EH (cell line): ENCODE data around the gene CLDN9.

ENCODE experiments used
- DNase-seq: peaks from one replicate; pipeline ENCODE4 v3.0.0-alpha.2; 2015; ENCODE audit warnings: low read depth

CLDN9 gene

DNA sequence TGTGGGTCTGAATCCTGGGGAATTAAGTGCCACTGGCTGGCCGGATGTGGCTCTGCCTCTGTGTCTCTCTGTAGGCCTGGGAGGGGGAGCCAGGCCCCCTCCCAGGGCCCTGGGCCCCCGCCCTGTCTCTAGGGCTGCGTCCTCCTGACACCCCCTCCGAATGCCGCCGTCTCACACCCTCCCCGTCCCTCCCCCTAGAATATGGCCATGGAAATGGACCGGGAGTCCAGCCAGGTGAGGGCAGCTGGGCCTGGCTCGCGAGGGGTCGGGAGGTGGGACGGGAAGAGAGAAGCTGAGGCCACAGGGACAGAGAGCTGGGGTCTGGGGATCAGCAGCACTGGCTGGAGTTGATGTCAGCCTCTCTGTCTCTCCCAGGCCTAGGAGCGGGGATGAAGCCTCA is 16.4 kb upstream of the CLDN9 start:
- no peak for DNase-seq

DNA sequence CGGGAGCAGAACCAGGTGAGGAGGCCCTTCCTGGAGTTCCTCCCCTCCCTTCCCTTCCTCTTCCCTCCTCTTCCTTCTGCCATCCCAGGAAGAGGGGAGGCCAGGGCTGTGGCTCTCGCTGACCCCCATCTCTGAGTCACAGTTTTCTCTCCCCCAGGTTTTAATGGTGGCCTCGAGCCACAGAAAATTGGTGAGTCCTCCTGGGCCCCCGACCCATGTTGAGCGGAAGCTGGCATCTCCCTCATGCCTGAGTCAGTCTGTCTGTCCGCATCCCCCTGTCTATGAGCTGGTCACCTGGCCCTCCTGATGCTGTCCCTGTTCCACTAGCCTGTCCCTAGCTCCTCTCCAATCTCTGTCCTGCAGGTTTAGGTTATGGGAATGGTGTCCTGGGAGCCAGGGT is 12.8 kb upstream of the CLDN9 start:
- no peak for DNase-seq

DNA sequence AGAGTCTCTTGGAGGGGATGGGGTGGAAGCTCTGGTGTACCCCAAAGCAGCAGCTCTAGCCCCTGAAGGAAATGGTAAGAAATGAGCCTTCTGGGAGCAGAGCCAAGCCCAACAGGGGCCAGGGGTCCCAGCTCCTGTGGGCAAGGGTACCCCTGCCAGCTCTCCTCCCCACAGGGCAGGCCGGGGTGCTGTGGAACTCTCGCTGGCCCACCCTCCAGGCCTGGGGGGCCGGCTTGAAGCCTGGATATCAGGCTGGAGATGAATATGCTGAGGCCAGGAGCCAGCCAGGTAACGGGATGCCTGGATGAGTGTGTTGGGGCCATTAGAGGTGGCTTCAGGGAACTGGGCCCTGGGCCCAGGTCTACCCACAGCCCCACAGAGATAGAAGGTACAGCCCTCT is 12.2 kb upstream of the CLDN9 start:
- DNase-seq: no peak

DNA sequence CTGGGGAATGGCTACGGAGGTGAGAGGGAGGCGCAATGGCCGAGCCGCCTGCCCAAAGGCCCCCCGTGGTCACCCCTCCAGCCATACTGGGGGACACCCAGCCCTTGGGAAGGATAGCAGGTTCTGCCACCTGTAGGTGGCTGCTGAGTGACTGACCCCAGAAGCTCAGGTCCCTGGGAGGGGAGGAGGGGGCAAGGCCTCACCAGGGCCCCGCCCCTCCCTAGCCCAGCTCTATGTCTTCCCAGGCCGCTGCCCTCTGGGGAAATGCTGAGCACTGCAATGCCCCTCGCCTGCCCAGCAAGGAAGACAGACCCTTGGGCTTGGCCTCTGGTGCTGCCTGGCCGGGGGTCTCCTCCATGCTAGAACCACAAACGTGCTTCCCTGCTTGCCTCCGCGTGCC is 11.4 kb upstream of the CLDN9 start:
- DNase-seq: no peak

DNA sequence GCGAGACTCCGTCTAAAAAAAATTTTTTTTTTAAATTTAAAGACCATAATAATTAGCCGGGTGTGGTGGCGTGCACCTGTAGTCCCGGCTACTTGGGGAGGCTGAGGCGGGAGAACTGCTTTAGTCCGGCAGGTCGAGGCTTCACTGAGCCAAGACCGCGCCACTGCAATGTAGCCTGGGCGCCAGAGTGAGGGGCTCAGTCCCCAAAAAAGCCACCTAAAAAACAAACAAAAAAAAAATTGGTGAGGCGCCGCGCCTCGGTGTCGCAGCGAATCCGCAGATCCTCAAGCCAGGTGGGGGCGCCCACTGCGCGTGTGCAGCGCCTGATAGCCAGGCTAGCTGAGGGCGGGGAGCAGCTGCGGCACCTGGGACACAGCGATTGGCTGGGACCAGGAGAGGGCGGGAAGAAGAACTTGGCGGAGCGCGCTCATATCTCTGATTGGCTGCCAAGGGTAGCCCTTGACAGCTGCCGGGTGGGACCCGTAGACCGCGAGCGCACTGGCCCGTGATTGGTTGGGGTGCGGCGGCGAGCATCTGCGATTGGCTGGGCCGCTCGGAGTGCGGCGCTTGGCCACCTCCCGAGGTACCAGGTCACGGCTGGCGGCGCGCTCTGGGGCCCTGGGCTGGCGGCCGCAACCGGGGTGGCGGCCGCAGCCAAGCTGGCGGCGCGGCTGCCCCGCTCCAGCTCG is 9.0 kb upstream of the CLDN9 start:
- DNase-seq: peak; percentile 99

DNA sequence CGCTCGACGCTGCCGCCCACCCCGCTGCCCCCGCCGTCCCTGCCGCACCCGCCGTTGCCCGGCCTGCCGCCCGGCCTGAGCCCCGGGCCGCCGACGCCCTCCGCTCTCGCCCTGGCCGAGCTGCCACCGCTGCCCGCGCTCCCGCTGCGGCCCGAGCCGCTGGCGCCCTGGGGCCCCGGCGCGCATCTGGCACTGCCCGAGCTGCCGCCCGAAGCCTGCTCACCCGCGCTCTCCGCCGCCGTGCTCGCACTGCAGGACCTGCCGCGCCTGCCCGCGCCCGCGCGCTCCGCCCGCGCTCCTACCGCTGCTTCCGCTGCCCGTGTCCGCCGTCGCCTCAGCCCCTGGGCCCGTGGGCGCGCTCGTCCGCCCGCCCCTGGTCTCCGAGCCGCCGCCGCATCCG is 8.4 kb upstream of the CLDN9 start:
- peak; percentile 8 for DNase-seq

DNA sequence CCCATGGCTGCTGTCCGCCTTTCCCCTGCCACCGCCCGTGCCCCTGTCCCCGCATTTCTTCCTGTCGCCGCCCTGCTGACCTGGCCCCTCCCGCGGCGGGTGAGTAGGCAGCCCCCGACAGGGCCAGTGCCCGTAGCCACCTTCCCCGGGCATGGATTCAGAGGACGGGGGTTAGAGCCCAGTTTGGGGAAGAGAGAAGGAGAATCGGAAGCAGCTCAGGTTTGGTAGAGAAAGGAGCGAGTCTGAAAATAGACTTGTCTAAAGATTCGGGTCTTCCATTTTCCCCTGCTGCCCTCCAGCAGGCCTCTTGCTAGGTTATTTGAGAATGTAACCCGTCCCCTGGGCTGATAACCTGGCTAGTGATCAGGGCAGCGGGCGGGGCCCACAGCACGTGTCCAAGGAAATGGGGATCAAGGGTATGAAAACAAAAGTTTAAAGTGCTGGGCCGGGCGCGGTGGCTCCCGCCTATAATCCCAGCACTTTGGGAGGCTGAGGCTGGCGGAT is 7.9 kb upstream of the CLDN9 start:
- DNase-seq: no peak

DNA sequence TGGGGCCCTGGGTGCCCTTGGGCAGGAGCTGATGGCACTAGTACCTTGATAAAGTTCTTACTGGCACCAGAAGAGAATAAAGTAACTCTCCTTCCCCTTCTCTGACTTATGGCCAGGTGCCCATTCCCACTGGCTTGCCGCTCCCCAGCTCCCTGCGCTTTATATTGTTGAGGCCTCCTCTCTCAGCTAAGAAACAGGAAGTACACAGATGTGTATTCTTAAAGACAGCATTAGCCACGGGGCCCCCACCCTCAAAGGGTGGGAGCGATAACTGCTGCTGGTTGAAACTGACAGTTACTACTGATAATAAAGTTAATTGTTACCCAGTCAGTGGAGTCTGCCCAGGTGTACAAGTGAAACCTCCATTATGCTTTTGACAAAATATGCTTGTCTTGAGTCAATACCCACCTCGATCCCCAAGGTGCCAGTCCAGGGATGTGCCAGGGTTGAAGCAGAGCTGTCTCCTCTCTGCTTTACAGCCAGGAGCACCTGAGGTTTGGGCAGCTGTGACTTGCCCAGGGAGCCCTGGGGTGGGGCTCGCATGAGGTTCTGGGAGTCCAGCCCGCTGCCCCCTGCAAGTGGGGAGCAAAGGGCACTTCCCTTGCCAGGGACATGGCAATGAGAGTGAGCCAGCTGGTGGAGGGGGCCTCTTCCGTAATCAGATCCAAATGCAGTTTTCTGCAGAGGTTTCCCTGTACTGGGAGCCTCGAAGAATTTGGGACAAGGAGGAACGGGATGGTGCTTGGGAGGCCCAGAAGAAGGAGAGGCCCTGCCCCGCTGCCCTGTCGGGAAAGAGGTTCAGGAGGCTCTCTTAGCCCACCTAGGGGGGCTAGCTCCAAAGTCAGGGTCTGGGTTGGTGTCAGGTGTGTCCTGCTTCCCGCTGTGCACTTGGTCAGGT is 5.4 kb upstream of the CLDN9 start:
- no peak for DNase-seq

DNA sequence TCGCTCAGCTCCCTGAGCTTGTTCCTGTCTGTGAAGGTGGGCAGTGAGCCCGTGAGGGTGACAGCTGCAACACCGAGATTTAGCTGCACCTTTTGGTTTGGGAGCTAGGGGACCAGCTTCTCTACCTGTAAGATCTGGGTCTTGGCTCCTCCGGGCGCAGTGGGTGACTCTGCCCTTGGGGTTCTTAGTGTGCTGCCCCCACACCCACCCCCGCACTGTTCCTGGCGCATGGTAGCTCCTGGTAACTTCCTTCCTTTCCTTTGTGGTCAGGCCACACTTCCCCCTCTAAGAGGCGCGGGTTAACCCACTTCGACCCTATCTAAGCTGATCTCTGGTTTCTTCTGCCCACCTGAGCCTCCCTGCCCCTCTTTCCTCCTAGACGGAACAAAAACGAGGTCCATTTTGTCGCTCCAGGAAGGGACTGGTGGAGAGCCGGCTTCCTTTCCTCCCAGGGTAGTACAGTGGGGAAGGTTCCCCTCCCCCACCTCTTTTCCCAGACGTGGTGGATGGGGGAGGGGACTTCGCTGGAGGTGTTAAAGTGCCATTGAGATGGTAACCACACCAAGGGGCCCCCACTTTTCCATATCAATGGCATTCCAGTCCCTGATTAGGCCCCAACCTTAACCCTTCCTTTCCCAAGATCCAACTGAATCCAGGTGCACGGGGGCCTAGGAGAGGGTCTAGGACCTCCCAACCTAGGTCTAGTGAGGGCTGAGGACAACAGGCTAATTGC is 4.6 kb upstream of the CLDN9 start:
- no peak for DNase-seq

DNA sequence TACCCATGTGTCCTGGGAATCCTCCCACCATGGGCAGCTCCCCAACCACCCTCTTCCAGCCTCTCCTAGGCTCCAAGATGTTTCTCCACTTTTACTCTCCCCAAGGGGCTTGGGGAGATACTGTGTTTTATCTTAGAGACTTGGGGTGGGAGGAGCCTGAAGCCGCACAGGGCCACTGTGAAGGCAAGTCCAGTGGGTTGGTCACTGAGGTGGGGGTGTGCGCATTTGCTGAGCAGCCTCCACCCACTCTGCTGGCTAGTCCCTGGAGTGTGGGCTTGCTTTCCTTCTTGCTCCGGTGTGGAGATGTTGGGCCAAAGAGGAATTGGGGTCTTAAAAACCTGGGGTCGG is 4.1 kb upstream of the CLDN9 start:
- DNase-seq: no peak

DNA sequence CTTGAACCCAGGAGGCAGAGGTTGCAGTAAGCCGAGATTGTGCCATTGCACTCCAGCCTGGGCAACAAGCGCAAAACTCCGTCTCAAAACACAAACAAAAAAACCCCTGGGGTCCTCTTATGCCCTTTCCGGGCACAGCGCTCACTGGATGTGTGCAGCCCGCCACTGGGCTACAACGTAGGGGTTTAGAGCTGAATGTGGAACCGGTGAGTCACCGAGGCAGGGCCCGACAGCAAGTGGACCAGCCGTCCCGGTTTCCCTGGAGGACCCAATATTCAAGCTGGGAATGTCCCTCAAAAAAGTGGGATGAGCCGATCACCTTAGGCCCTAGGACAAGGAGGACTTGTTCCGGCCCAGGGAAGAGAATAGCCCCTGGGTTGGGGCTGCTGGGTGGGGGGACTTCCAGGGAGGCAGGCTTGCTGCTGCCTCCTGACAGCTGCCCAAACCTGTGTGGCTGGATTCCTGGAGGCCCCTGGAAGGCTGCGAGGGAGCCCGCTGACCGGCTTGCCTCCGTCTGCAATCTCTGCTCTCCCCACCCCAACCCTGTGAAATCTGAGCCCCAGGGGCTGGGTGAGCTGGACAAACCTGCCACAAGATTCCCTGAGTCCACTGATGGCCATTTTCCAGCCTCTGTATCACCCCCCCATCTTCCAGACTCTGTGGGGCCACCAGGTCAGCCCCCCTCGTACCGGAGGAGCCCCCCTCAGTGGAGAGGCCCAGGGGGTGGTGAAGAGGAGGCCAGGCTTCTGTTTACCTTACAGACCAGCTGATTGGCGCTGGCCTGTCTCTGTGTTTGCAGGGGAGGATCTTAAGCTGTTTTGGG is 2.9 kb upstream of the CLDN9 start:
- DNase-seq: no peak

DNA sequence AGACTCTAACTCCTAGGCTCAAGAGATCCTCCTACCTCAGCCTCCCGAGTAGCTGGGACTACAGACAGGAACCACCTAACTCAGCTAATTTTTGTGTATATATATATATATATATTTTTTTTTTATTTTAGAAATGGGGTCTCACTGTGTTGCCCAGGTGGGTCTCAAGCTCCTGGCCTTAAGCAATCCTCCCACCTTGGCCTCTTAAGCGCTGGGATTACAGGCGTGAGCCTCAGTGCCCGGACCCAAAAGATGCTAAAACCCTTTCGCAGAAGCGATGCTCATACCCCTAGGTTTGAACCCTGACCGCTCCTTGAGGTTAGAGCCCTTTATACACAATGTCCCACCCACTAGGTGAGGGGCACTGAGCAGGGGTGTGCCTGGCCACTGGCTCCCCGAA is 2.2 kb upstream of the CLDN9 start:
- no peak for DNase-seq

DNA sequence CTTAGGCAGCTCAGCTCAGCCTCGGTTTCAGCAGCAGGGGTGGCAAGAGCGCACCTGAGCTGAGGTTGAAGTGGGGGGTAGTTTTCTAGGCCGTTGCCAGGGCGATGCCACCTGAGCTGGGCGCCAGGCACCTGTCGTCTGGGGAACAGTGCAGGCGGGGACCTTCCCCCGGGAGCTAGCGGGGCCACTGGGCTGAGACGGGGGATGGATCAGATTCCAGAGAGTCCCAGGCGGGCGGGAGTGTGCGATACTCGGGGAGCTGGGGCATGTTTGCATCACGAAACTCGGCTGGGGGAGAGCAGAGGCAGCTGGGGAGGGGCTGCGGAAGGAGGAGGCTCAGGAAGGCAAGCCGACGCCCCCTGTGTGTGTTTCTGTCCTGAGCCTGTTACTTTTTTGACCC is 477 bp upstream of the CLDN9 start:
- no peak for DNase-seq

DNA sequence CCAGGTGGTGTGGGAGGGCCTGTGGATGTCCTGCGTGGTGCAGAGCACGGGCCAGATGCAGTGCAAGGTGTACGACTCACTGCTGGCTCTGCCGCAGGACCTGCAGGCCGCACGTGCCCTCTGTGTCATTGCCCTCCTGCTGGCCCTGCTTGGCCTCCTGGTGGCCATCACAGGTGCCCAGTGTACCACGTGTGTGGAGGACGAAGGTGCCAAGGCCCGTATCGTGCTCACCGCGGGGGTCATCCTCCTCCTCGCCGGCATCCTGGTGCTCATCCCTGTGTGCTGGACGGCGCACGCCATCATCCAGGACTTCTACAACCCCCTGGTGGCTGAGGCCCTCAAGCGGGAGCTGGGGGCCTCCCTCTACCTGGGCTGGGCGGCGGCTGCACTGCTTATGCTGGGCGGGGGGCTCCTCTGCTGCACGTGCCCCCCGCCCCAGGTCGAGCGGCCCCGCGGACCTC is 798 bp downstream of the CLDN9 start:
- no peak for DNase-seq

DNA sequence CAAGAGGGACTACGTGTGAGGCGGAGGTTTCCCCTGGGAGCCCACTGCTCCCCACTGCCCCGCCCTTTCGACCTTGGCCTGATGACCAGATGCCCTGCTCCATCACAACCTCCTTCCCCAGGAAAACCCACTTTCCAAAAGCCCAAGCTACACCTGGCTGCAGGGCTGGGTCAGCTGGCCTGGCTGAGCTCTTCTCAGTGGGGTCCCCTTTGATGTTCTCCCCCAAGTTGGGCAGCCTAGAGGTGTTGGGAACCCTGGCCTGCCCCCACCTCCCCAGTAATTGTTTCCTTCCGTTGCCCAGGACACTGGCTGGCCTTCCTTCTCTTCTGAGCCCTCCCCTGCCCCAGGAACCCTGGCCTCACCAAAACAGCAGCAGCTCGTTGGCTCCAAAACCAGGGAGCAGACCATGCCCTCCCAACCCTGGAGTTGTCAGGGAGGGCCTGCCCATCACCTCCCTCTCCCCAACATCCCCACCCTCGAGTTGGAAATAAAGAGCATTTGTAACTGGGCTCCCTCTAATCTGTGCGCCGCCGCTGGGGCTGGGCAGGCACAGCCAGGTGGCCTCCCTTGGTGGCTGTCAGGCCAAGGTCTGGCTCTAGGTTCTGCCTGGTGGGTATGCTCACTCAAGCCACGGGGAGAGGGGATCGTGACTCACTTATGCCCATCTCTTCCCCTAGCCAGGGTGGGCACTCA is 1.4 kb downstream of the CLDN9 start:
- no peak for DNase-seq

DNA sequence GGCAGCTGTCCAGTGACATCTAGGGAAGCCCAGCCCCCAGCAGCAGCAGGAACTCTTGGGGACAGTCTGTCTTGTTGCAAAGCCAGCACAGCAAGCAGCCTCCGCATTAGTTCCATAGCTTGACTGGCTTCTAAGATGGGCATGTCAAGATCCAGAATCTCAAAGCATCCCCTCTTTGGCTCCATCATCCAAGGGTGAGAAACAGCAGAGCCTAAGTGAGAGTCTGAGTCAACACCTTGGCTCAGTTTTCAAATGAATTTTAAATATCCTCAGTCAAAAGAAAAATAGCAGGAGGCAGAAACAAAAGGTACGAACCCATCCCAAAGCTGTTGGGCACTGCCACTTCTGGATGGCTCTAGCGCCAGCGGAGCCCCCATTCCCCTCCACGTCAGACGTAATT is 2.2 kb downstream of the CLDN9 start:
- no peak for DNase-seq

DNA sequence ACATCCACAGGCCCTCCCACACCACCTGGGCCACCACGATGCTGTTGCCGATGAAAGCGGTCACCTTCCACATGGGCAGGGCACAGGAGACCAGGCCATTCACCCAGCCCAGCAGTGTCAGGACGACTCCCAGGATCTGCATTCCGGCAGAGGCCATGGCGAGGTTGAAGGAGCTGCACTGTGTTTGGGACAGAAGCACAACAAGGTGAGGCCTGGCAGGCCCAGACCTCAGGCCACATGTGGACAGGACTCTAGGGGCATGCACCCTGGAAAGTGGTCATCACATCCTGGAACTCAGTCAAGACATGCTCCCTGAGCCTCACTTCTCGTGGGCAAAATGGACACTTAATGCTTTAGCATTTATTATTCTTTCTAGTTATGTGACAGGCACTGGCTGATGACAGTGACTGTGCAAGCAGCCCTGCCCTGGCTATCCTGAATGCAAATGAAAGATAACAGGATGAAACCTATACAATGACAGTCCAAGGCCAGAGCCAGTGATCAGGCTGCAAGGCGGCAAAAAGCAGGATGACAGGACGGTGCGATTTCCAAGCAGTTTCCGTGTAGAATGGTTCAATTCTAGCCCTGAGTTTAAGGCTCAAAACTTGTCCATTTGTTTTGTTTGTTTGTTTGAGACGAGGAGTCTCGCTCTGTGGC is 3.3 kb downstream of the CLDN9 start:
- DNase-seq: no peak

DNA sequence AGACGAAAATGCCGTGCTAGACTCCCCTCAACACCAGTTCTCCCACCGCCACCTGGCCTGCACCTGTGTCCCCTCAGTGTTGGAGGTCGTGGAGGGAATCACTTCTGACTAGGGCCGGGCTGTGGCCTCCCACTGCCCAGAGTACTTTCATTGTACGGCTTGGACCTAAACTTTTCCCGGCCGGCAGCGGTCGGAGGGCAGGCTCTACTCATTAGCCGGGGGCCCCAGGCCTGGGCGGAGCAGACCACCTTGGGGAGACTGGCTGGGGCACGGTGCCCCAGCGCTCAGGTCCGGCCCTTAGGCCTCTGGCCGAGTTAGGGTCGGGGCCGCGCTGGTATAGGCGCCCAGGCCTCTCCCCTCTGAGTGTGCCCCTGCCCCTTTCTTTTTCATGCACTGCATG is 4.6 kb downstream of the CLDN9 start:
- DNase-seq: no peak

DNA sequence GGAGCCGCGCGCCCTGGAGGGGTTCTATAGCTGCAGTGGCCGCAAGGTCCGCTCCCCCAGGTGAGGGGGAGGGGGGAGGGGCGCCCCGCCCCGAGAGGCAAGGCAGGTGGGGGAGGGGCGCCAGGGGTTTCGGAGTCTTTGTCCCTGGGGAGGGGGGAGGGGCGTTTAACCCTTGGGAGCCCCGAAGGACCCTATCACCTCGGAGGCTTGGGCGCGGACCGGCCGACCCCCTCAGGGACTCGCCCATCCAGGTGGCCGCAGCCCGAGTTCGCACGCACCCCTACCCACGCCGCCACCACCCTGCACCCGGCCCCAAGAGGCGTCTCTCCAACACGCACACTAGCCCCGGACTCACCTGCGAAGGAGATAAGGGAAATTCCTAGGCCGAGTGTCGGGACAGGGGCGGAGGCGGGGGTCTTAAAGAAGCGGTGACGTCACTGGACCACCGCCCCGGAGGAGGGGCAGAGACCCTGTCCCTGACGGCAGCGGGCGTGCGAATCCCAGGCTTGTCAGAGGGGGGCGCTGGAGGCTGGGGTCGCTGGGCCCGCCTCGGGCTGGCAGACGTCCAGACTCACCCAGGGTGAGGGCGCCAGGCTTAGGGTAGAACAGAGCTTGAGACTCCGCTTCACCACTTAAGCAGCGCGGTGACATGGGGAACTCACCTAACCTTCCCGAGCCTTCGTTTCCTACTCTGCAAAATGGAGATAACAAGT is 5.2 kb downstream of the CLDN9 start, which contains the start of gene CLDN6:
Gene CLDN6 (minus strand): TSS at position 390 of the 713 bp plus-strand sequence. CDS start 2,162 bp downstream, outside the sequence.
- DNase-seq: no peak
